Measurements from ENCODE around the gene INPP5D.
A peak's percentile ranks its signal among the peaks of the same experiment; 100 is the strongest.
"Not testable (repeated sequence)": the region's sequence is repeated elsewhere in the genome, so short reads cannot be mapped to it uniquely, and the experiment has no call there.

Gene INPP5D

GRCh38 chr2:233147829-233148167 is 87.7 kb downstream of the INPP5D start:
- DNase-seq = no peak

GRCh38 chr2:233148354-233148753 is 88.2 kb downstream of the INPP5D start:
- no peak for DNase-seq

- no peak for DNase-seq
These were observed 92.4 kb downstream of the INPP5D start for GRCh38 chr2:233152541-233152940.

- no peak for DNase-seq
These were observed 93.1 kb downstream of the INPP5D start for GRCh38 chr2:233153146-233153798.

- DNase-seq = no peak
These were observed 95.9 kb downstream of the INPP5D start for GRCh38 chr2:233156001-233156400.

- DNase-seq = not testable (repeated sequence)
These were observed 96.3 kb downstream of the INPP5D start for GRCh38 chr2:233156461-233156860.

GRCh38 chr2:233161730-233162129 is 101.6 kb downstream of the INPP5D start:
- DNase-seq = no peak

- no peak for DNase-seq
These were observed 102.6 kb downstream of the INPP5D start for GRCh38 chr2:233162770-233163169.

- no peak for DNase-seq
These were observed 103.5 kb downstream of the INPP5D start for GRCh38 chr2:233163486-233164103.

GRCh38 chr2:233164128-233164635 is 104.0 kb downstream of the INPP5D start:
- no peak for DNase-seq

- DNase-seq = no peak
These were observed 104.8 kb downstream of the INPP5D start for GRCh38 chr2:233164967-233165366.

- no peak for DNase-seq
These were observed 105.4 kb downstream of the INPP5D start for GRCh38 chr2:233165543-233165894.

- peak; percentile 56 for DNase-seq
These were observed 105.9 kb downstream of the INPP5D start for GRCh38 chr2:233165895-233166661.

- no peak for DNase-seq
These were observed 108.3 kb downstream of the INPP5D start for GRCh38 chr2:233168445-233168844.

- no peak for DNase-seq
These were observed 108.8 kb downstream of the INPP5D start for GRCh38 chr2:233168919-233169318.

- DNase-seq = no peak
These were observed 111.2 kb downstream of the INPP5D start for GRCh38 chr2:233171344-233171743.

GRCh38 chr2:233173115-233173514 is 113.0 kb downstream of the INPP5D start:
- DNase-seq = no peak

- no peak for DNase-seq
These were observed 114.0 kb downstream of the INPP5D start for GRCh38 chr2:233174137-233174536.

GRCh38 chr2:233178994-233179847 is 119.1 kb downstream of the INPP5D start:
- DNase-seq = no peak

- DNase-seq = no peak
These were observed 119.8 kb downstream of the INPP5D start for GRCh38 chr2:233179848-233180366.

GRCh38 chr2:233183869-233184418 is 123.8 kb downstream of the INPP5D start:
- no peak for DNase-seq

GRCh38 chr2:233184669-233185068 is 124.5 kb downstream of the INPP5D start:
- DNase-seq = no peak

- no peak for DNase-seq
These were observed 125.2 kb downstream of the INPP5D start for GRCh38 chr2:233185330-233185729.

All from CD4-positive, alpha-beta T cell treated with Interleukin-15 for 1 hour (primary cell).